ENCODE measurements around the gene MELK. TPM values are rescaled to one million over a fixed set of nuclear protein-coding genes. Genes with fewer than 3 reads are reported as not detected.
"Not testable (repeated sequence)": the region's sequence is repeated elsewhere in the genome, so short reads cannot be mapped to it uniquely, and the experiment has no call there.

The MELK gene
- polyA plus RNA-seq, 1 donor from 2014 or later, result 1.8 TPM

- no peak for TF ChIP-seq EZH2 (IDR thresholded peaks at IDR 0.05; ENCODE audit: borderline replicate concordance, insufficient read depth, low read length, poor library complexity, severe bottlenecking)
These were observed 22.6 kb upstream of the MELK start (continued) for GRCh38 chr9:36550135-36550534.

- H3K36me3 ChIP-seq (ENCODE audit: insufficient read depth, low read length); H3K27me3 ChIP-seq (ENCODE audit: insufficient read depth, low read depth, low read length); H3K9me2 ChIP-seq (ENCODE audit: insufficient read depth, low read length); H3K9ac ChIP-seq (ENCODE audit: low read length); H2AFZ ChIP-seq (ENCODE audit: low read depth, low read length); H3K27ac ChIP-seq (ENCODE audit: low read length); H3K4me2 ChIP-seq (ENCODE audit: low read length); H3F3A ChIP-seq (ENCODE audit: insufficient read depth, low read length, poor library complexity, severe bottlenecking); H4K20me1 ChIP-seq (ENCODE audit: insufficient read depth); H3K9me3 ChIP-seq (ENCODE audit: low read length); H3K79me2 ChIP-seq (replicated peaks; ENCODE audit: insufficient read depth, low read length); H3K4me3 ChIP-seq (ENCODE audit: low read length): not testable (repeated sequence)
These were observed 22.0 kb upstream of the MELK start for GRCh38 chr9:36550631-36551098.

- H3K36me3 ChIP-seq (ENCODE audit: insufficient read depth, low read length), result no peaks in the 10 kb centered on the region
- H3K9me3 ChIP-seq (ENCODE audit: low read length), result no peaks in the 10 kb centered on the region
- no peak overlapping the region for H2AFZ ChIP-seq (ENCODE audit: low read depth, low read length)
- H4K20me1 ChIP-seq (ENCODE audit: insufficient read depth), result no peaks in the 10 kb centered on the region
- no peak overlapping the region for H3K4me3 ChIP-seq (ENCODE audit: low read length)
- no peaks in the 10 kb centered on the region for H3K9me2 ChIP-seq (ENCODE audit: insufficient read depth, low read length)
- no peak for TF ChIP-seq EP300 (conservative IDR thresholded peaks at IDR 0.05; ENCODE audit: poor library complexity, severe bottlenecking)
- no peak for TF ChIP-seq CTCF (IDR thresholded peaks at IDR 0.05; ENCODE audit: poor library complexity, severe bottlenecking)
- TF ChIP-seq RAD21 (conservative IDR thresholded peaks at IDR 0.05), result no peak
- TF ChIP-seq TAF1 (IDR thresholded peaks at IDR 0.05; ENCODE audit: low read depth), result no peak
- TF ChIP-seq MXI1 (conservative IDR thresholded peaks at IDR 0.05; ENCODE audit: poor library complexity, severe bottlenecking), result no peak
- TF ChIP-seq POLR2AphosphoS5 (IDR thresholded peaks at IDR 0.05), result no peak
- no peak for TF ChIP-seq REST (IDR thresholded peaks at IDR 0.05; ENCODE audit: borderline replicate concordance)
- no peak for TF ChIP-seq SMC3 (conservative IDR thresholded peaks at IDR 0.05; ENCODE audit: poor library complexity)
- TF ChIP-seq EZH2 (IDR thresholded peaks at IDR 0.05; ENCODE audit: borderline replicate concordance, insufficient read depth, low read length, poor library complexity, severe bottlenecking), result no peak
- H3K27me3 ChIP-seq (ENCODE audit: insufficient read depth, low read depth, low read length), result no peaks in the 10 kb centered on the region
- no peak overlapping the region for H3K27ac ChIP-seq (ENCODE audit: low read length)
- no peaks in the 10 kb centered on the region for H3F3A ChIP-seq (ENCODE audit: insufficient read depth, low read length, poor library complexity, severe bottlenecking)
- no peak overlapping the region for H3K9ac ChIP-seq (ENCODE audit: low read length)
- no peak overlapping the region for H3K4me2 ChIP-seq (ENCODE audit: low read length)
- H3K79me2 ChIP-seq (replicated peaks; ENCODE audit: insufficient read depth, low read length), result no peaks in the 10 kb centered on the region
These were observed 21.6 kb upstream of the MELK start for GRCh38 chr9:36551129-36551528.

Data from neural cell (in vitro differentiated cells).